Right ventricle myocardium superior (tissue), 1 donor: ENCODE data around the gene GIMAP2. TPM values are rescaled to one million over a fixed set of nuclear protein-coding genes. Genes with fewer than 3 reads are reported as not detected.

Source experiments
- ATAC-seq: fragments of 200-7000 bp; cut with Tn5 transposase; one replicate; pipeline ENCODE4 v1.9.1; 2020; ENCODE audit warnings: mild to moderate bottlenecking; ENCODE audit not compliant: poor library complexity
- DNase-seq: peaks from one replicate; pipeline ENCODE4 v3.0.0-alpha.2; 2020
- intact Hi-C: fragments of 100-400 bp; cut with DNase I; formaldehyde crosslinking; loops from one replicate; pipeline ENCODE4 v1.11.2; 2022
- total RNA-seq: library from RNA; stranded (reverse); fragmentation: NEBNext Ultra II Directional; extraction: Animal tissue kit (Norgen Biotek cat#: 25700); gene quantifications from one replicate; pipeline ENCODE4 v1.2.1, GENCODE V29; 2021
- donor health status: DM: no; HTN: yes; CAD: no; lungs with severe emphysema.

GIMAP2 gene
- total RNA-seq, 1 donor from 2014 or later = 4.7 TPM

DNA sequence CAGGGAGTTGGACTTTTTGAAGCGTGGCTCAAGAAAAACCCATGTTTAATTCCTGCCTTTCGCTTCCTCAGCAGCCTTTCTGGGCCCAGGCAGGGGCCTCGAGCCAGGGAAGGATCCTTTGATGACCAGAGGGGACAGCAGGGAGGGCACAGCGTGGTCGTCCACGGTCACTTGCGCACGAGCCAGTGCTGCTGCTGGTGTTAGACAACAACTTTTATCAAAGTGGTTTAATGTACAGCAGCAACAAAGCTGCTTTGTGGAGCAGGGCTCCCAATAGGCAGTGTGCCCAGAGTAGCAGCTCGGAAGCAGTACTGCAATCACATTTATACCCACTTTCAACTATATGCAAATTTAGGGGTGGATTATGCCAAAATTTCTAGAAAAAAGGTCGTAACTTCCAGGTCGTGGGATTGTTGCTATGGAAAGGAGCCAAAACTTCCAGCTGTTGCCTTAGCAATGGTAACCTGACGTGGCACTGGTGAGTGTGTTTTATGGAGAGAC is 37.0 kb downstream of the GIMAP2 start:
- intact Hi-C loops = no loop called here
- ATAC-seq (peak; percentile 18), DNase-seq (no peak)

GRCh38 chr7:150723467-150723866 is 38.0 kb downstream of the GIMAP2 start:
- no peak for ATAC-seq
- no peak for DNase-seq
- intact Hi-C loops = no loop called here

DNA sequence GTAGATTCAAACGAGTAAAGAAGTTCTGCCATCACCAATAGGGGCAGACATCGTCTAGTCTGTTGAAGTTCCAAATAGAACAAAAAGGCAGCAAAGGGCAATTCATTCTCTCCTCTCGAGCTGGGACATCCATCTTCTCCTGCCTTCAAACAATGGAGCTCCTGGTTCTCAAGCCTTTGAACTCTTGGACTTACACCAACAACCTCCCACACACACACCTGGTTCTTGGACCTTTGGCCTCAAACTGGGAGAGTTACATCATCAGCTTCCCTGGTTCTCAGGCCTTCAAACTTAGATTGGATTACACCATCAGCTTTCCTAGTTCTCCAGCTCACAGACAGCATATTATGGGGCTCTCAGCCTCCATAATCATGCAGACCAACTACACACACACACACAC is 41.9 kb downstream of the GIMAP2 start:
- ATAC-seq (no peak), DNase-seq (no peak)

DNA sequence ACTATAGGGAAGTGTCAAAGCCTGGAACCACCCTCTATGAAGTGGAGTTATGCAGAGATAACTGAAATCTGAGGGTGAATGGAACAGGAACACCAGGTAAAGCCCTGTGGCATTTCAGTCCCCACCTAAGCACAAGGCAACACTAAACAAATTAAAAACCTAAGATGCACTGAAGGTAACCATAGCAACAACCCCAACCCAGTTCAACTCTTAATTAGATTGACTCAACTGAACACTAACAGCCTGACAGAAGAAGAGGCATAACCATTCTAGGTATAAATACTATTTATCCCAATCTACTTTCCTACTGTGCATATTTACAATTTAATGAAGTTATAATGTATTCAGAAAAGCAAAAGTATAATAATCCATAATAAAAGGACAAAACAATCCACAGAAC is 42.5 kb downstream of the GIMAP2 start:
- intact Hi-C loops = no loop called here
- no peak for ATAC-seq
- no peak for DNase-seq

More for the DNA sequence above, 41.9 kb downstream of the GIMAP2 start:
- intact Hi-C loops = no loop called here

DNA sequence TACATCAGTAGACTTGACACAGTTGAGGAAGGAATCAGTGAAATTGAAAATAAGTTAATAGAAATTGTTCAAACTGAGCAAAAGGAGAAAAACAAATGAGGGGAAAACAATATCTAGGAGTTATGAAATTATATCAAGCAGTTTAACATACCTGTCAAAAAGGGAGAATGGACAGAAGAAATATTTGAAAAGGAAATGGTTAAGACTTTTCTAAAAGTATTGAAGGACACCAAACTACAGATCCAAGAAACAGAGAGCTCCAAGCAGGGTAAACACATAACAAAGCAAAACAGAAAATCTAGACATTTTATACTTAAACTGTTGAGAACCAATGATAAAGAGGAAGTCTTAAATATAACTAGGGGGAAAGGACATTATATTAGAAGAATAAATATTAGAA is 43.1 kb downstream of the GIMAP2 start:
- no peak for ATAC-seq
- no peak for DNase-seq
- intact Hi-C loops = no loop called here

DNA sequence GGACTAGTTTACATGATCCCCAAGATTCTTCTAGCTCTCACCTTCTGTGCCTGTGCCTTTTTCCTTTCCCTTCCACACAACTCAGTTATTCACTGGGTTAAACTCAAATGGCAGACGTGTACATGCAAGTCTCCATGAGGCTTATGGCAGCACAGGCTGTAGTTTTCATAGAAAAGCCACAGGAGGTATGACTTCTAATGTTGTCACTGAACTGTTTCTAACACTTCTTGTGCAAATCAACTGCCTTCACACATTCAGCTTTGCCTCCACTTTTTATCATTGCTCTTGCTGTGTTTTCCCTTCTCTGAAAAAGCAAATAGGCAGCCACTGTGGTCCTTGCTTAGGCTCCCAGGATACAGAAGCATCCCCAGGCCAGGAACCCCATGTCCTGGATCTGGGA is 46.4 kb downstream of the GIMAP2 start:
- intact Hi-C loops = no loop called here

DNA sequence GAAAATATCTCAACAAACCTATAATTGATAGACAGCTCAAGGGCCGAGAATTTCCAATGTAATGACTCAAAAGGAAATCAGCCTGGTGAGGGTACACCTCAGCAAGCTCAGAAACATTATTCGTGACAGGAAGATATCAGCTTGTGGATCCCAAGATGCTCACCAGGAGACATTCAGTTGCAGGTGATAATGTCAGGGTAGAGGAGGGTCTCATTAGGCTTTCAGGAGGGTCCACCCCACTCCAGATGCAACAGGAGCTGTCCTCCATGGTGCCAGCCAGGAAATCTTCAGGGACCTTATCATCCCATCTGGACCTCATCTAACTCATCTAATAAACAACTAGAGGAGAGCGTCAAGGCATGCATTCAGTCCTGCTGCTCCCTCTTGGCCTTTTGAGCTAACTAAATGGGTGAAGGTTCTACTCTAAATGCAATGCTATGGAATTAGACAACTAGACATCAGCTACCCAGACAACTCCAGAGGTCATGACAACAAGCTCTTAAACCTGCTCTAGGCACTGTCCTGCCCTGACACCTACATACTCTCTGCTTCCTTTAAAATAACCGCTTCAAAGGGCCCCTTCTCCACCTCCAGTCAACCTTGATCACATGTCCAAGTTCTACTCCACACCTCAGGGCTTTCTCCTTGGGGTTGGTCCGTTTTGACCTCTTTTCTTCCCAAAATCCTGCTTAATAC is 47.4 kb downstream of the GIMAP2 start:
- intact Hi-C loops = no loop called here
- DNase-seq (no peak), ATAC-seq (no peak)

More for the DNA sequence above, 46.4 kb downstream of the GIMAP2 start:
- DNase-seq (no peak), ATAC-seq (no peak)

DNA sequence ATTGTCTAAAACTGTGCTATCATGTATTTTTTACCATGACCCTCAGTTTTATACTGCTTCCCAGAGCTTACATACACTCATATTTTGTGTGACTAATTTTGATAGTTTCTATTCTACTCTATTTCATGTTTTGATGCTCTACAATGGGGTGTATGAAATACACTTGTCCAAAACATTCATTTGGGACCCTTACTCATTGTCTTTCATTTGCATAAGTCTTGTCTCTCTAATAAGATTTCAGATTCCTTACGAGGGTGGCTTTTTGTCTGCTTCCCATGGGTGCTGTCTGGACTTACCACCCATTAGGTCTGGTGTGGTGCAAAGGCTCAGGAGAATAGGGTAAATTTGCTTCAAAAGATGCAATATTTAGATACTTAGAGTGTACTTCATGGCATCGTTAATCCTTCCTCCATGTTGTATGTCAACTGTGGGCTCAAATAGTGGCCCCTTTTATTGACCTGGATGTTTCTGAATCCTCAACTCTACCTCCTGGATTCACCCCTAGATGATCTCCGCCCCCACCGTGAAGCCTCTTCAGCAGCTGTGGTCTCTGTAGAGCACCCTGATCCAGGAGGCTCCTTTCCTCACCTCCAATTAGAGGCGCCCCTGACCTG is 48.1 kb downstream of the GIMAP2 start:
- intact Hi-C loops = no loop called here
- ATAC-seq (no peak), DNase-seq (no peak)

- intact Hi-C loops = no loop called here
- ATAC-seq (no peak), DNase-seq (no peak)
Observed at GRCh38 chr7:150734254-150734653, 48.7 kb downstream of the GIMAP2 start.

DNA sequence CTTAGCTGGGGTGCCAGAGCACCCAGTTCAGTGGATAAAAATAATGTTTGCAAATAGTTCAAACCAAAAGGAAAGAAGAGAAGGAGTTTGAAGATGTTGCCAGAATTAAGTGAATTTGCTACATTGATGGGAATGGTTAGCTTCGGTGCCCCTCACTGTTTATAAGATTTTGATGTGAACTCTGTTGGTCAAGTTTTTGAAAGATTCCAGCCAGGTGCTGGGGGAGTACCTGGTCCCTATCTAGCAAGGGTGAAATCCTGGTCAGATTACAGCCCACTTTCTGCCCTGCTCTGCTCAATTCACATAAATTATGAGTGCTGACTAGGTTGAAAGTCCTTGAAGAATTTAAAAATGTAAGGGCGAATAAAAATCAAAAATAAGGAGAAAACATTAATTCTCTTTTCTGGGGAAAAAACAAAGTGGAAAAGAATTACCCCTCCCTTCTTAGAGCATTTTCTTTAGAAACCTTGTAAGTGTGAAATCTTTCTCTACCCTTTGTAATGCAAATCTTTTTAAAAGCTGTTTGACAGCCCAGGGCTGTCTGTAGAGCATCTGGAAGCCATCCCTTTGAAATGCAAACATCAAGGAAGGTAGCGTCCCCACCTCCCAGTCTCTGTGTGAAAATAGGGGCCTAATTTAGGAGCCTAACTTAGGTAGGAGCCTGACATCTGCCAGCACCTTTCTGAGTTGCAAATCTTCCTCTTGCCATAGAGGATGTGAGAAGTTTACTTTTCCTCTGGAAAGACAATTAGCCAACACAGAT is 50.3 kb downstream of the GIMAP2 start:
- no peak for ATAC-seq
- DNase-seq = no peak
- intact Hi-C loops = no loop called here

DNA sequence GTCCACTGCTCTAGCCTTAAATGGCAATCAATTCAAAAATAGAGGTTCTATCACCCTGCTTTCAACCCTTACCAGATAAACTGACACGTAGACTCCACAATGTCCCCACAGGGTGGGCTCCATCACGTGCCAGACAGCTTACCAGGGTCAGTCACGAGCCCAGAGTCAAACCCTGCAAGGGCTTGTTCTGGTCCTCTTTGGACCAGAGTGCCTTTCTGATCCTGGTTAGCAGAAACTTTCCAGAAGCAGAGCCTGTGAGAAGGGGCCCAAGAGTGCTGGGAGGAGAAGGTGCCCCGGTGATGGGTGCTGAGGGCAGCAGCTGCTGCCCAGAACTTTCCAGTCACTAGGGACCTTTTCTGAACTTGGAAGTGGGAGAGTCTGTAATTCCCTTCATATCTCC is 51.4 kb downstream of the GIMAP2 start:
- intact Hi-C loops = no loop called here
- DNase-seq (no peak), ATAC-seq (no peak)

- peak; percentile 64 for ATAC-seq
- peak; percentile 54 for DNase-seq
- intact Hi-C loops = no loop called here
Observed at GRCh38 chr7:150737265-150738055, 52.0 kb downstream of the GIMAP2 start, which contains the start of gene GIMAP5. Gene GIMAP5, plus strand, starts transcription at chr7:150737418. Its CDS starts 3,467 bp downstream, at chr7:150740885.

DNA sequence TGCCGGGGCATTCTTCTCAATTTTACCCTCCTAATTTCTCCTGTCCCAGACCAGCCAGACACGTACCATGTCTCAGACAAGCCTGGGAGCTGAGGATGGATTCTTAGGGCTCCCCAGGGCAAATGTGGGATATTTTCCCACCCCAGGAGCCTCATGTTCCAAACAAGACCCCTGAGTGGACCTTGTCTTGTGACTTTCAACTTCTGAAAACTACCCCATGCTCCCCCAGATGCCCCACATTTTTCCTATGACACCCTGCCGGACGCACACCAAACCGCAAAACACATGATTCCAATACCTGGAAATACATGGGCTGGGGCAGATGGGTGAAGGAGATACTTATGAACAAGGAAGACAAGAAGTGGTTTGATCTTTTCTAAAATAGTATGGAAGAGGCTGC is 52.6 kb downstream of the GIMAP2 start:
- intact Hi-C loops = no loop called here
- ATAC-seq (no peak), DNase-seq (no peak)

DNA sequence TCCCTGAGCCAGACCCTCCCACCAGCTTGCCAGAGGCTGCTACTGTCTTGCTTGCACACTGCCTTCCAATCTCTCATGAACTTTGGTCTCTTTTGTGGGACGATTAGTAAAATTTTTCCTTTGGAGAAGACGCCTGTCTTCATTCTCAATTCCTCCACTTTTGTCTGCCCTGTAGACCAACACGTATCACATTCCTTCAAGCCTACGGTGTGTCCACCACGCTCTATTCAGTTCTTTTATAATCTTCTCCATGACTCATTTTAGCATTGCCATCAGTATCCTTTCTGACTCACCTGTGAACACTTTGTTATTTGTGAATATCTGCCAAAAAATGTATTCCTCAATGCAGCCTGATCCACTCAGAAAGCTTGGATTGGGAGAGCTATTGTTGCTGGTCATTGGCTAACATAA is 53.1 kb downstream of the GIMAP2 start:
- intact Hi-C loops = no loop called here
- ATAC-seq = no peak
- no peak for DNase-seq

- ATAC-seq (peak; percentile 37), DNase-seq (no peak)
- intact Hi-C loops = no loop called here
Observed at GRCh38 chr7:150739033-150739432, 53.5 kb downstream of the GIMAP2 start.

GRCh38 chr7:150740053-150740452 is 54.5 kb downstream of the GIMAP2 start:
- intact Hi-C loops = loop anchor here (5.0 to 10.0 kb wide), 2 partner anchors 115 to 288 kb away; partner anchors contain the start of gene GIMAP8
- DNase-seq (no peak), ATAC-seq (no peak)

- DNase-seq = no peak
- intact Hi-C loops = loop anchor here (5.0 to 10.0 kb wide), 2 partner anchors 118 to 290 kb away; partner anchors contain the start of gene GIMAP8
- ATAC-seq = no peak
Observed at GRCh38 chr7:150742286-150742968, 56.9 kb downstream of the GIMAP2 start.
